Activated naive CD4-positive, alpha-beta T cell treated with anti-CD3 and anti-CD28 coated beads for 36 hours (primary cell): ENCODE data around the gene ARHGEF28. TPM values are rescaled to one million over a fixed set of nuclear protein-coding genes. Genes with fewer than 3 reads are reported as not detected.

ENCODE experiments used
- CTCF ChIA-PET: fragments of 350-600 bp; sonication (Branson Sonifier 250); formaldehyde crosslinking; loops from one replicate; lab custom pipeline; 2021; ENCODE audit warnings: antibody characterized with exemption; lab: Charles Lee
- DNase-seq: peaks from one replicate; pipeline ENCODE4 v3.0.0-alpha.2; 2020
- H3K27ac Mint-ChIP-seq: one replicate; pipeline ENCODE4 v1.8.0; 2021; ENCODE audit warnings: mild to moderate bottlenecking, mixed read lengths
- H3K27me3 Mint-ChIP-seq: one replicate; pipeline ENCODE4 v1.8.0; 2021; ENCODE audit warnings: low read depth, mixed read lengths
- H3K36me3 Mint-ChIP-seq: one replicate; pipeline ENCODE4 v1.8.0; 2021; ENCODE audit warnings: low read depth, mixed read lengths
- H3K4me1 Mint-ChIP-seq: one replicate; pipeline ENCODE4 v1.8.0; 2021; ENCODE audit warnings: low read depth, mixed read lengths
- H3K4me3 Mint-ChIP-seq: one replicate; pipeline ENCODE4 v1.8.0; 2021; ENCODE audit warnings: mild to moderate bottlenecking, moderate library complexity, mixed read lengths
- H3K9me3 Mint-ChIP-seq: one replicate; pipeline ENCODE4 v1.8.0; 2021; ENCODE audit warnings: mixed read lengths
- intact Hi-C: fragments of 100-400 bp; cut with micrococcal nuclease; formaldehyde crosslinking; loops from one replicate; pipeline ENCODE4 v1.15.1; 2023
- total RNA-seq, 2 experiments: library from RNA; stranded (reverse); gene quantifications; one replicate each; pipeline ENCODE4 v1.2.3, GENCODE V29; 2021

ARHGEF28 gene
- total RNA-seq, 2 experiments from 2014 or later, result not detected

GRCh38 chr5:73691302-73692080 is 65.5 kb downstream of the ARHGEF28 start:
- peaks cover 5% of the 10 kb centered on the region for H3K4me1 Mint-ChIP-seq
- no peak overlapping the region for H3K27ac Mint-ChIP-seq
- peaks cover 19% of the 10 kb centered on the region for H3K27me3 Mint-ChIP-seq
- intact Hi-C loops, result no loop called here
- no peak for DNase-seq
- H3K9me3 Mint-ChIP-seq, result no peaks in the 10 kb centered on the region
- CTCF ChIA-PET, result no interaction called here
- H3K4me3 Mint-ChIP-seq, result no peak overlapping the region
- no peaks in the 10 kb centered on the region for H3K36me3 Mint-ChIP-seq

DNA sequence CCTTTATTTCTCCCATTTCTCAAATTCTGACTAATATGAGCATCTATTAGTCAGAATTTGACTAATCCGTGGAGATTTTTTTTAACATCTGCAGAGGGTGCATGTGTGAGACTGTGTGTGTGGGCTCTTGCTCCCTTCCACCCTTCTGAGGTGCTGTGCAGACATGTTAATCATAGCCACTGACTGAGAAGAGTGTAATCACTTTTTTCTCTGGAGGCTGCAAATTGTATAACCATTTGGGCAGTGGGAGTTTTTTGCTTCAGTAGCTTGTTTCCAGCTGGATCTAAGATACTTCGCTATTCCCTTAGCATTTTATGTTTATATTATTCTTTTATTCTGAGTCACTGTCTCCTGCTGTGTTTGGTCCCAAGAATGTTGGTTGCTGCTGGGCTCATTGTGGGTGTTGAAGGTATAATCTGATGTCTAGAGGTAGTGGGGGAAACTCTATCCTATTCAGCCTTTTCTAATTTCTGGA is 66.2 kb downstream of the ARHGEF28 start:
- Mint-ChIP-seq H3K4me3 (no peak overlapping the region), H3K27me3 (peaks cover 21% of the 10 kb centered on the region), H3K27ac (no peak overlapping the region), H3K9me3 (no peaks in the 10 kb centered on the region), H3K4me1 (peaks cover 5% of the 10 kb centered on the region), H3K36me3 (no peaks in the 10 kb centered on the region)
- CTCF ChIA-PET, result interaction anchor here (1.6 kb wide), 1 partner anchor 101 kb away, joined by 5 read pairs; no protein-coding TSS in a partner anchor
- intact Hi-C loops, result no loop called here
- DNase-seq, result no peak

DNA sequence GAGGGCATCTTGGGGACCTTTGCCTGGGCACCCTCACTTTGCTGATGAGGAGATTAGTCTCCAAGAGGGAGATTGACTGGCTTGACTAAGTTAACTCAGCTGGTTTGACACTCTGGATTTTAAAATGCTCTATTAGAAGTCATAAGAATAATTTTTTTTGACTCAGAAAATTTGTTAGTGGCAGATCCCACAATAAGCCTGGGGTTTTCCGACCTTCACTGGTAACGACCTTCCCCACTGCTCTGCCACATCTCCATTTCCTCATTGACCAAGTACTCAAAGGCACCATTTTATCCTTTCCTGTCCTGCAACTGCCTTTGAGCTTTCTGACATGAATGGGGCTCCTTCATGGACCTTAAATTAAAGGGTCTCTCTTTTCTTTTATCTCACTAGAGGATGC is 67.0 kb downstream of the ARHGEF28 start:
- intact Hi-C loops, result no loop called here
- H3K4me3 Mint-ChIP-seq, result no peak overlapping the region
- no peaks in the 10 kb centered on the region for H3K36me3 Mint-ChIP-seq
- peaks cover 24% of the 10 kb centered on the region for H3K27me3 Mint-ChIP-seq
- CTCF ChIA-PET, result interaction anchor here (0.8 to 1.6 kb wide), 3 partner anchors 98 to 103 kb away, joined by 3 to 7 read pairs (median 5); no protein-coding TSS in a partner anchor
- DNase-seq, result no peak
- no peaks in the 10 kb centered on the region for H3K9me3 Mint-ChIP-seq
- H3K4me1 Mint-ChIP-seq, result peaks cover 5% of the 10 kb centered on the region
- no peak overlapping the region for H3K27ac Mint-ChIP-seq

DNA sequence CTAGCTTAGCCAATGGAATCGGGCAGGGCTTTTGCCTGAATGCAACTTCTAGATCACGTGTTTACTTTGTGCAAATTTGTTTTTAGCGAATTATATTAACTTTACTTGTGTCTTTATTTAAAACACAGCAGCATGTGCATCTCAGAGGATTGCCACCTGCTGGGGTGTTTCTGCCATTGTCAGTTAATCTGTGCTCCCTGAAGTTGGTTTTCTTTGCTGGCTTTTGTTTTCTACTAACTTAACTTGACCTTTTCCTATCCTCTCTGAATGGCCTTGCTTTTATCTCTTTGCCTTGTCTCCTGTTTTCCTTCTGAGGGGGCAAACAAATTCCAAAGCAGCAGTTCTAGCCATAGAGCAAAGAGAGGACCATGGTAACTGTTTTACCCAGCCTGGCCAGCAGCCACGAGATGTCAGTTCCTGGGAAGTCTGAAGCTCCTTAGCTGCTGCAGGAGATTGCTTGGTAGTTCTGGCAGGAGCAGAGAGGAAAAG is 67.6 kb downstream of the ARHGEF28 start:
- Mint-ChIP-seq H3K36me3 (no peaks in the 10 kb centered on the region), H3K4me3 (no peak overlapping the region), H3K9me3 (no peaks in the 10 kb centered on the region), H3K4me1 (peaks cover 5% of the 10 kb centered on the region), H3K27me3 (peaks cover 29% of the 10 kb centered on the region), H3K27ac (no peak overlapping the region)
- CTCF ChIA-PET, result interaction anchor here (0.8 to 1.6 kb wide), 3 partner anchors 97 to 104 kb away, joined by 3 to 7 read pairs (median 5); no protein-coding TSS in a partner anchor
- DNase-seq, result peak; percentile 12
- intact Hi-C loops, result no loop called here

- Mint-ChIP-seq H3K4me1 (peaks cover 5% of the 10 kb centered on the region), H3K4me3 (no peak overlapping the region), H3K9me3 (no peaks in the 10 kb centered on the region), H3K36me3 (no peaks in the 10 kb centered on the region), H3K27me3 (peaks cover 31% of the 10 kb centered on the region), H3K27ac (no peak overlapping the region)
- CTCF ChIA-PET, result interaction anchor here (0.9 to 1.5 kb wide), 2 partner anchors 55 to 97 kb away, joined by 3 read pairs; no protein-coding TSS in a partner anchor
- DNase-seq, result no peak
- intact Hi-C loops, result no loop called here
Observed at GRCh38 chr5:73694089-73694488, 68.1 kb downstream of the ARHGEF28 start.

GRCh38 chr5:73698011-73698410 is 72.0 kb downstream of the ARHGEF28 start:
- peaks cover 33% of the 10 kb centered on the region for H3K27me3 Mint-ChIP-seq
- CTCF ChIA-PET, result no interaction called here
- H3K4me3 Mint-ChIP-seq, result no peak overlapping the region
- intact Hi-C loops, result no loop called here
- no peaks in the 10 kb centered on the region for H3K9me3 Mint-ChIP-seq
- H3K4me1 Mint-ChIP-seq, result peaks cover 5% of the 10 kb centered on the region
- DNase-seq, result no peak
- H3K27ac Mint-ChIP-seq, result no peak overlapping the region
- no peaks in the 10 kb centered on the region for H3K36me3 Mint-ChIP-seq

- H3K27ac Mint-ChIP-seq, result no peak overlapping the region
- no peak overlapping the region for H3K4me3 Mint-ChIP-seq
- peaks cover 25% of the 10 kb centered on the region for H3K27me3 Mint-ChIP-seq
- H3K9me3 Mint-ChIP-seq, result no peaks in the 10 kb centered on the region
- CTCF ChIA-PET, result no interaction called here
- no peaks in the 10 kb centered on the region for H3K36me3 Mint-ChIP-seq
- no peaks in the 10 kb centered on the region for H3K4me1 Mint-ChIP-seq
- no peak for DNase-seq
- intact Hi-C loops, result no loop called here
Observed at GRCh38 chr5:73701566-73701965, 75.6 kb downstream of the ARHGEF28 start.

DNA sequence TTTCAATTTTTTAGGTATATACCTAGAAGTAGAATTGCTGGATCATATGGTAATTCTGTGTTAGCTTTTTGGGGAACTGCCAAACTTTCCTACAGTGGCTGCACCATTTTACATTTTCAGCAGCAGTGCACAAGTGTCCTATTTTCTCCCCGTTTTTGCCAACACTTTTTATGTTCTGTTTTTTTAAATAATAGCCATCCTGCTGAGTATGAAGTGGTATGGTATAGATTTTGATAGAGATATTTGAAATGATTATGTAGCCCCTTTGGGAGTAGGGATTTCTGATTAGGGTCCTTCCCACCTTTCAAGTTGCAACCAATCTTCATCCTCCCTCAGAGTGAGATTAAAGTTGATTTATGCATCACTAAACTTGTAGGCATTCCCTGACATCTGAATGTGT is 76.5 kb downstream of the ARHGEF28 start:
- intact Hi-C loops, result no loop called here
- Mint-ChIP-seq H3K27ac (no peak overlapping the region), H3K27me3 (peaks cover 21% of the 10 kb centered on the region), H3K36me3 (no peaks in the 10 kb centered on the region), H3K9me3 (no peaks in the 10 kb centered on the region), H3K4me3 (no peak overlapping the region), H3K4me1 (no peaks in the 10 kb centered on the region)
- CTCF ChIA-PET, result no interaction called here
- no peak for DNase-seq

GRCh38 chr5:73702951-73703350 is 77.0 kb downstream of the ARHGEF28 start:
- DNase-seq, result no peak
- Mint-ChIP-seq H3K9me3 (no peaks in the 10 kb centered on the region), H3K27ac (no peak overlapping the region), H3K4me3 (no peak overlapping the region), H3K36me3 (no peaks in the 10 kb centered on the region), H3K27me3 (peaks cover 20% of the 10 kb centered on the region), H3K4me1 (no peaks in the 10 kb centered on the region)
- intact Hi-C loops, result no loop called here
- CTCF ChIA-PET, result no interaction called here

- Mint-ChIP-seq H3K9me3 (peaks cover 2% of the 10 kb centered on the region), H3K4me1 (no peaks in the 10 kb centered on the region), H3K36me3 (no peaks in the 10 kb centered on the region), H3K4me3 (no peak overlapping the region), H3K27ac (no peak overlapping the region), H3K27me3 (peaks cover 17% of the 10 kb centered on the region)
- CTCF ChIA-PET, result no interaction called here
- intact Hi-C loops, result no loop called here
- DNase-seq, result no peak
Observed at GRCh38 chr5:73705364-73705763, 79.4 kb downstream of the ARHGEF28 start.

- CTCF ChIA-PET, result no interaction called here
- intact Hi-C loops, result no loop called here
Observed at GRCh38 chr5:73706963-73707362, 81.0 kb downstream of the ARHGEF28 start.

DNA sequence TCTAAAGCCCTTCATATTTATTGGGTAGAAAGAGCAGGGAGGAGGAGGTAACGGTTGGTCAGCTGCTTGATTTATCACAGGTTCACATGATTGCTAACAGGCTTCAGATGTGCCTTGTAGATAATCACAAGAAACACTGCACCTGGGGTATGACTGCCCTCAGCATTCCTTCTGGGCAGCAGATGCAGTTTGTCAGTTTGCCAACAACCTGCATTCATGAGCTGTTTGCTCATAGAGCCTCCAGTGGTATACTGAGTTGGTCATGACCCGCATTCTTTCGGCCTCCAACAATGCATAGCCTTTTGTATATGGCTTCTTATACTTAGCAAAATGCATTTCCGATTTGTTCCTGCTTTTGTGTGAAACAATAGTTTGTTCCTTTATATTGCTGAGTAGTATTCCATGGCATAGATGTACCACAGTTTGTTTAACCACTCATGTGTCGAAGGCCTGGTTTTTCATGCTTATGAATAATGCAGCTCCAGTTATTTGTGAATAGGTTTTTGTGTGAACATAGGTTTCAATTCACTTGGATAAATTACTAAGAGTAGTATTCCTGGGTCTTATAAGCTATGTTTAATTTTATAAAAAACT is 83.6 kb downstream of the ARHGEF28 start:
- H3K4me3 Mint-ChIP-seq, result no peak overlapping the region
- H3K36me3 Mint-ChIP-seq, result no peaks in the 10 kb centered on the region
- H3K4me1 Mint-ChIP-seq, result no peaks in the 10 kb centered on the region
- intact Hi-C loops, result no loop called here
- DNase-seq, result no peak
- CTCF ChIA-PET, result interaction anchor here (0.7 to 1.0 kb wide), 2 partner anchors 118 to 187 kb away, joined by 3 to 4 read pairs; no protein-coding TSS in a partner anchor
- no peak overlapping the region for H3K27ac Mint-ChIP-seq
- H3K9me3 Mint-ChIP-seq, result peaks cover 2% of the 10 kb centered on the region
- peaks cover 21% of the 10 kb centered on the region for H3K27me3 Mint-ChIP-seq

More at GRCh38 chr5:73706963-73707362, 81.0 kb downstream of the ARHGEF28 start:
- no peak overlapping the region for H3K27ac Mint-ChIP-seq
- H3K4me3 Mint-ChIP-seq, result no peak overlapping the region
- no peaks in the 10 kb centered on the region for H3K36me3 Mint-ChIP-seq
- H3K4me1 Mint-ChIP-seq, result no peaks in the 10 kb centered on the region
- no peak for DNase-seq
- H3K9me3 Mint-ChIP-seq, result peaks cover 2% of the 10 kb centered on the region
- peaks cover 18% of the 10 kb centered on the region for H3K27me3 Mint-ChIP-seq
